ENCODE results near the gene GRXCR1. TPM values are rescaled to one million over a fixed set of nuclear protein-coding genes. Genes with fewer than 3 reads are reported as not detected.

The GRXCR1 gene
- polyA plus RNA-seq, 2 of the 4 experiments (the other 2 are of a cell fraction): not detected

Small RNA genes lying within 50 kb of the gene (small RNA-seq; reads per million reads assigned to genes)
- 0 reads per million in 6 experiments for gene RN7SKP82

Other genes starting within 250 kb of the GRXCR1 start
- 0.25 and 0.33 TPM in 2 replicates for gene ATP8A1, start 235.6 kb upstream of the GRXCR1 start, polyA plus RNA-seq (2011; rRNA removed)
- 0.06 to 0.08 TPM (median 0.07 TPM) in 3 replicates for gene ATP8A1, start 235.6 kb upstream of the GRXCR1 start, polyA plus RNA-seq (2017; fragmentation: RNase III; extraction: RNeasy Plus Mini Kit Qiagen cat#74134 plus additional on column Dnase treatment)

All from A549 (cell line).